HepG2 (cell line): ENCODE measurements around the gene NPBWR2. TPM values are rescaled to one million over a fixed set of nuclear protein-coding genes. Genes with fewer than 3 reads are reported as not detected.
A peak's percentile ranks its signal among the peaks of the same experiment; 100 is the strongest.

Experiments used
- ERF ChIP-seq: IDR thresholded peaks from 2 replicates; pipeline ENCODE4 v1.6.1; 2018; ENCODE audit warnings: missing biosample characterization, missing genetic modification reagents
- GTF2F1 ChIP-seq: fragments of 150-350 bp; IDR thresholded peaks from 2 replicates; pipeline ENCODE4 v1.6.1; 2014; ENCODE audit warnings: low read length
- HOXD1 ChIP-seq: sonication (generic); formaldehyde crosslinking; IDR thresholded peaks from 2 replicates; pipeline ENCODE4 v1.5.0; 2020; ENCODE audit warnings: missing genetic modification reagents
- NBN ChIP-seq: fragments of 450-650 bp; conservative IDR thresholded peaks from 2 replicates; pipeline ENCODE4 v1.6.1; 2017
- NFE2 ChIP-seq: sonication (generic); formaldehyde crosslinking; IDR thresholded peaks from 2 replicates; pipeline ENCODE4 v1.4.0; 2020; ENCODE audit warnings: missing genetic modification reagents
- SIX4 ChIP-seq: sonication (generic); formaldehyde crosslinking; IDR thresholded peaks from 2 replicates; pipeline ENCODE4 v1.4.0; 2020; ENCODE audit warnings: missing genetic modification reagents
- TCF7 ChIP-seq: sonication (generic); IDR thresholded peaks from 2 replicates; pipeline ENCODE4 v1.6.1; 2016; ENCODE audit warnings: antibody characterized with exemption, low read depth
- ZBTB20 ChIP-seq: sonication (generic); formaldehyde crosslinking; IDR thresholded peaks from 2 replicates; pipeline ENCODE4 v1.8.1; 2023; ENCODE audit warnings: missing genetic modification reagents, low read depth, mild to moderate bottlenecking, borderline replicate concordance
- ZFP1 ChIP-seq: IDR thresholded peaks from 2 replicates; pipeline ENCODE4 v1.6.1; 2016
- ZMYM3 ChIP-seq: sonication (generic); formaldehyde crosslinking; IDR thresholded peaks from 2 replicates; pipeline ENCODE4 v1.5.1; 2020; ENCODE audit warnings: mild to moderate bottlenecking, missing genetic modification reagents
- ZNF235 ChIP-seq: sonication (generic); formaldehyde crosslinking; IDR thresholded peaks from 2 replicates; pipeline ENCODE4 v1.8.1; 2023; ENCODE audit warnings: mild to moderate bottlenecking, missing genetic modification reagents, borderline replicate concordance
- ZNF282 ChIP-seq: fragments of 450-650 bp; IDR thresholded peaks from 2 replicates; pipeline ENCODE4 v1.6.1; 2018; ENCODE audit not compliant: partially characterized antibody
- ZNF441 ChIP-seq: sonication (generic); formaldehyde crosslinking; IDR thresholded peaks from 2 replicates; pipeline ENCODE4 v1.7.0; 2021; ENCODE audit warnings: missing genetic modification reagents, borderline replicate concordance
- ZNF747 ChIP-seq: sonication (generic); formaldehyde crosslinking; IDR thresholded peaks from 2 replicates; pipeline ENCODE4 v1.8.1; 2023; ENCODE audit warnings: missing genetic modification reagents, mild to moderate bottlenecking, borderline replicate concordance
- polyA plus RNA-seq, 8 experiments: library from polyadenylated mRNA; depleted of rRNA in 3 of 8; stranded (reverse) in 7 of 8; unstranded in 1 of 8; fragments of >200 nt; fragmentation: Illumina TruSeq in 4 of 8; extraction: Trizol in 4 of 8; gene quantifications; 2 replicates each; pipeline versions ENCODE4 v1.2.1 to v1.2.3, GENCODE V29; 2011 to 2016; ENCODE audit warnings: low read depth in 4 of 8, missing spikeins in 1 of 8, mixed read lengths in 1 of 8; ENCODE audit not compliant: insufficient read depth in 1 of 8
- total RNA-seq, 5 experiments: library from RNA; depleted of rRNA; stranded (reverse); fragments of >200 nt; fragmentation: Illumina TruSeq; extraction: Trizol; gene quantifications; 2 replicates each; pipeline ENCODE4 v1.2.3, GENCODE V29; 2016; ENCODE audit warnings: low read depth in 1 of 5
- TF ChIP-seq, protein P1 (sequence below): fragments of 450-650 bp; IDR thresholded peaks from 2 replicates; pipeline ENCODE4 v1.6.1; 2017
- TF ChIP-seq, protein P2 (sequence below): sonication (generic); formaldehyde crosslinking; IDR thresholded peaks from 2 replicates; pipeline ENCODE4 v1.4.0; 2020; ENCODE audit warnings: missing genetic modification reagents, borderline replicate concordance
- TF ChIP-seq, protein P3 (sequence below): sonication (generic); formaldehyde crosslinking; IDR thresholded peaks from 2 replicates; pipeline ENCODE4 v1.8.1; 2023; ENCODE audit warnings: mild to moderate bottlenecking, missing genetic modification reagents
- TF ChIP-seq, protein P4 (sequence below): sonication (generic); formaldehyde crosslinking; IDR thresholded peaks from 2 replicates; pipeline ENCODE4 v1.5.0; 2020; ENCODE audit warnings: missing genetic modification reagents
- TF ChIP-seq, protein P5 (sequence below): sonication (generic); formaldehyde crosslinking; IDR thresholded peaks from 2 replicates; pipeline ENCODE4 v1.9.0; 2021; ENCODE audit warnings: missing genetic modification reagents, borderline replicate concordance

Gene NPBWR2
- total and polyA plus RNA-seq, 2 of the 13 experiments (the other 11 are each of a cell fraction or from before 2014, with no cell fraction given), result not detected

DNA sequence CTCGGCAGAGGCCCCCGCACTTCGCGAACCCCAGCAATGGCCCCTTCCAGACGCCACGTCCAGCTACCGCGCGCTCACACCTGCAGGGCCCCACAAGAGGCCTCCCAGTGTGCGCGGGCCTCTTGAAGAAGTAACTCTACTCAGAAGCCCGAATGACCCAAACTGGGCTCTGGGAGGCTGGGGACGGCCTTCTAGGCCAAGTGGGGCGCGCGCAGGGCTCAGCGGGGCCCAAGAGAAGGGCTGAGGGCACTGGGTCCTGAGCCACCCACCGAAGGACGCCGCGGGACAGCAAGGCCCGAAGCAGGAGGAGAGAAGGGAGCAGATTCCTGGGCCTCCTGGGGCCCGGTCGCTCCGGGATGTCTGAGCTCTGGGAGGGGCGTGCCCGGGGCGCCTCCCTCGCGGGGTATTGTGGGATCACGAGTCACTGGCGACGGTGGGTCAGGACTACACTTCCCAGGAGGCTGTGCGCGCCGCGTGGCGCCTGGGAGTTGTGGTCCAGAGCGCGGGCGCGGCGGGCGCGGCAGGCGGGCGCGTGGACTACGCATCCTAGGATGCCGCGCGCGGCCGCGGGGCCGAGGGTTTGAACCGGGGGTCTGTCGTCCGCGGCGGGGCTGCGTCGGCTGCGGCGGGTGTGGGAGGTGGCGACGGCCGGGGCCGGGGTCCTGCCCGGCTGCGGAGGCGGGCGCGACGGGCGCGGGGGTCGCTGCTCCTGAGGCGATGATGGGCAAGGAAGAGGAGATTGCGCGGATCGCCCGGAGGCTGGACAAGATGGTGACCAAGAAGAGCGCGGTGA, 44.6 kb downstream of the NPBWR2 start, which contains the start of gene TCEA2 (continued):
- TF ChIP-seq, protein P1, sequence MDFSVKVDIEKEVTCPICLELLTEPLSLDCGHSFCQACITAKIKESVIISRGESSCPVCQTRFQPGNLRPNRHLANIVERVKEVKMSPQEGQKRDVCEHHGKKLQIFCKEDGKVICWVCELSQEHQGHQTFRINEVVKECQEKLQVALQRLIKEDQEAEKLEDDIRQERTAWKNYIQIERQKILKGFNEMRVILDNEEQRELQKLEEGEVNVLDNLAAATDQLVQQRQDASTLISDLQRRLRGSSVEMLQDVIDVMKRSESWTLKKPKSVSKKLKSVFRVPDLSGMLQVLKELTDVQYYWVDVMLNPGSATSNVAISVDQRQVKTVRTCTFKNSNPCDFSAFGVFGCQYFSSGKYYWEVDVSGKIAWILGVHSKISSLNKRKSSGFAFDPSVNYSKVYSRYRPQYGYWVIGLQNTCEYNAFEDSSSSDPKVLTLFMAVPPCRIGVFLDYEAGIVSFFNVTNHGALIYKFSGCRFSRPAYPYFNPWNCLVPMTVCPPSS, result no peak
- TF ChIP-seq, protein P2, sequence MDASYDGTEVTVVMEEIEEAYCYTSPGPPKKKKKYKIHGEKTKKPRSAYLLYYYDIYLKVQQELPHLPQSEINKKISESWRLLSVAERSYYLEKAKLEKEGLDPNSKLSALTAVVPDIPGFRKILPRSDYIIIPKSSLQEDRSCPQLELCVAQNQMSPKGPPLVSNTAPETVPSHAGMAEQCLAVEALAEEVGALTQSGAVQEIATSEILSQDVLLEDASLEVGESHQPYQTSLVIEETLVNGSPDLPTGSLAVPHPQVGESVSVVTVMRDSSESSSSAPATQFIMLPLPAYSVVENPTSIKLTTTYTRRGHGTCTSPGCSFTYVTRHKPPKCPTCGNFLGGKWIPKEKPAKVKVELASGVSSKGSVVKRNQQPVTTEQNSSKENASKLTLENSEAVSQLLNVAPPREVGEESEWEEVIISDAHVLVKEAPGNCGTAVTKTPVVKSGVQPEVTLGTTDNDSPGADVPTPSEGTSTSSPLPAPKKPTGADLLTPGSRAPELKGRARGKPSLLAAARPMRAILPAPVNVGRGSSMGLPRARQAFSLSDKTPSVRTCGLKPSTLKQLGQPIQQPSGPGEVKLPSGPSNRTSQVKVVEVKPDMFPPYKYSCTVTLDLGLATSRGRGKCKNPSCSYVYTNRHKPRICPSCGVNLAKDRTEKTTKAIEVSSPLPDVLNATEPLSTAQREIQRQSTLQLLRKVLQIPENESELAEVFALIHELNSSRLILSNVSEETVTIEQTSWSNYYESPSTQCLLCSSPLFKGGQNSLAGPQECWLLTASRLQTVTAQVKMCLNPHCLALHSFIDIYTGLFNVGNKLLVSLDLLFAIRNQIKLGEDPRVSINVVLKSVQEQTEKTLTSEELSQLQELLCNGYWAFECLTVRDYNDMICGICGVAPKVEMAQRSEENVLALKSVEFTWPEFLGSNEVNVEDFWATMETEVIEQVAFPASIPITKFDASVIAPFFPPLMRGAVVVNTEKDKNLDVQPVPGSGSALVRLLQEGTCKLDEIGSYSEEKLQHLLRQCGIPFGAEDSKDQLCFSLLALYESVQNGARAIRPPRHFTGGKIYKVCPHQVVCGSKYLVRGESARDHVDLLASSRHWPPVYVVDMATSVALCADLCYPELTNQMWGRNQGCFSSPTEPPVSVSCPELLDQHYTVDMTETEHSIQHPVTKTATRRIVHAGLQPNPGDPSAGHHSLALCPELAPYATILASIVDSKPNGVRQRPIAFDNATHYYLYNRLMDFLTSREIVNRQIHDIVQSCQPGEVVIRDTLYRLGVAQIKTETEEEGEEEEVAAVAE (CRISPR knock-in tag), result peak; percentile 87
- TF ChIP-seq ERF (peak; percentile 98), ZMYM3 (CRISPR knock-in tag) (no peak), ZBTB20 (CRISPR knock-in tag) (peak; percentile 66; the same call in 1 of the 2 replicates), HOXD1 (CRISPR knock-in tag) (peak; percentile 57), TCF7 (no peak), ZNF441 (CRISPR knock-in tag) (peak; percentile 81; the same call in 1 of the 2 replicates), GTF2F1 (no peak), ZFP1 (peak; percentile 84; the same call in 1 of the 2 replicates), ZNF235 (peak; percentile 60), NFE2 (CRISPR knock-in tag) (no peak; the same call in 1 of the 2 replicates), SIX4 (CRISPR knock-in tag) (peak; percentile 69), NBN (no peak), ZNF747 (CRISPR knock-in tag) (peak; percentile 97; the same call in 1 of the 2 replicates), ZNF282 (no peak)
- TF ChIP-seq, protein P3, sequence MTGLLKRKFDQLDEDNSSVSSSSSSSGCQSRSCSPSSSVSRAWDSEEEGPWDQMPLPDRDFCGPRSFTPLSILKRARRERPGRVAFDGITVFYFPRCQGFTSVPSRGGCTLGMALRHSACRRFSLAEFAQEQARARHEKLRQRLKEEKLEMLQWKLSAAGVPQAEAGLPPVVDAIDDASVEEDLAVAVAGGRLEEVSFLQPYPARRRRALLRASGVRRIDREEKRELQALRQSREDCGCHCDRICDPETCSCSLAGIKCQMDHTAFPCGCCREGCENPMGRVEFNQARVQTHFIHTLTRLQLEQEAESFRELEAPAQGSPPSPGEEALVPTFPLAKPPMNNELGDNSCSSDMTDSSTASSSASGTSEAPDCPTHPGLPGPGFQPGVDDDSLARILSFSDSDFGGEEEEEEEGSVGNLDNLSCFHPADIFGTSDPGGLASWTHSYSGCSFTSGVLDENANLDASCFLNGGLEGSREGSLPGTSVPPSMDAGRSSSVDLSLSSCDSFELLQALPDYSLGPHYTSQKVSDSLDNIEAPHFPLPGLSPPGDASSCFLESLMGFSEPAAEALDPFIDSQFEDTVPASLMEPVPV (CRISPR knock-in tag), result no peak; the same call in 1 of the 2 replicates
- TF ChIP-seq, protein P4, sequence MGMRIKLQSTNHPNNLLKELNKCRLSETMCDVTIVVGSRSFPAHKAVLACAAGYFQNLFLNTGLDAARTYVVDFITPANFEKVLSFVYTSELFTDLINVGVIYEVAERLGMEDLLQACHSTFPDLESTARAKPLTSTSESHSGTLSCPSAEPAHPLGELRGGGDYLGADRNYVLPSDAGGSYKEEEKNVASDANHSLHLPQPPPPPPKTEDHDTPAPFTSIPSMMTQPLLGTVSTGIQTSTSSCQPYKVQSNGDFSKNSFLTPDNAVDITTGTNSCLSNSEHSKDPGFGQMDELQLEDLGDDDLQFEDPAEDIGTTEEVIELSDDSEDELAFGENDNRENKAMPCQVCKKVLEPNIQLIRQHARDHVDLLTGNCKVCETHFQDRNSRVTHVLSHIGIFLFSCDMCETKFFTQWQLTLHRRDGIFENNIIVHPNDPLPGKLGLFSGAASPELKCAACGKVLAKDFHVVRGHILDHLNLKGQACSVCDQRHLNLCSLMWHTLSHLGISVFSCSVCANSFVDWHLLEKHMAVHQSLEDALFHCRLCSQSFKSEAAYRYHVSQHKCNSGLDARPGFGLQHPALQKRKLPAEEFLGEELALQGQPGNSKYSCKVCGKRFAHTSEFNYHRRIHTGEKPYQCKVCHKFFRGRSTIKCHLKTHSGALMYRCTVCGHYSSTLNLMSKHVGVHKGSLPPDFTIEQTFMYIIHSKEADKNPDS (CRISPR knock-in tag), result peak; percentile 28; the same call in 1 of the 2 replicates
- TF ChIP-seq, protein P5, sequence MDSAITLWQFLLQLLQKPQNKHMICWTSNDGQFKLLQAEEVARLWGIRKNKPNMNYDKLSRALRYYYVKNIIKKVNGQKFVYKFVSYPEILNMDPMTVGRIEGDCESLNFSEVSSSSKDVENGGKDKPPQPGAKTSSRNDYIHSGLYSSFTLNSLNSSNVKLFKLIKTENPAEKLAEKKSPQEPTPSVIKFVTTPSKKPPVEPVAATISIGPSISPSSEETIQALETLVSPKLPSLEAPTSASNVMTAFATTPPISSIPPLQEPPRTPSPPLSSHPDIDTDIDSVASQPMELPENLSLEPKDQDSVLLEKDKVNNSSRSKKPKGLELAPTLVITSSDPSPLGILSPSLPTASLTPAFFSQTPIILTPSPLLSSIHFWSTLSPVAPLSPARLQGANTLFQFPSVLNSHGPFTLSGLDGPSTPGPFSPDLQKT, result peak; percentile 95; the same call in 1 of the 2 replicates
